Measurements from ENCODE around the gene CMTM4. TPM values are rescaled to one million over a fixed set of nuclear protein-coding genes. Genes with fewer than 3 reads are reported as not detected.

Gene CMTM4
- total and polyA plus RNA-seq, 2 of the 8 experiments (the other 6 are each of a cell fraction or from before 2014, with no cell fraction given), result 35.3 to 51.7 TPM

DNA sequence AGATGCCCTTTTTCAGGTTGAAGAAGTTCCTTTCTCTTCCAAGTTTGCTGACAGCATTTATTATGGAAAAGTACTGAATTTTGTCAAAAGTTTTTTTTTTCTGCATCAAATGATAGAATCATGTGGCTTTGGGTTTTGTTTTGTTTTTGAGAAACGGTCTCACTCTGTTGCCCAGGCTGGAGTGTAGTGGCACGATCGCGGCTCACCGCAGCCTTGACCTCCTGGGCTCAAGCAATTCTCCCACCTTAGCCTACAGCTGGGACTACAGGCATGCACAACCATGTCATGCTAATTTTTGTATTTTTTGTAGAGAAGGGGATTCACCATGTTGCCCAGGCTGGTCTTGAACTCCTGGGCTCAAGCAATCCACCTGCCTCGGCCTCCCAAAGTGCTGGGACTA, 7.3 kb downstream of the CMTM4 start:
- ChIA-PET POLR2A (ENCODE audit: partially characterized antibody) (interaction anchor here (0.6 kb wide), 1 partner anchor 24 kb away, joined by 4 read pairs; no protein-coding TSS in a partner anchor), CTCF (ENCODE audit: partially characterized antibody) (interaction anchor here (1.5 kb wide), 1 partner anchor 31 kb away, joined by 3 read pairs; no protein-coding TSS in a partner anchor)
- Histone ChIP-seq H3K14ac (ENCODE audit: insufficient read length) (no peak overlapping the region), H3K18ac (ENCODE audit: extremely low read depth, low read length) (no peak overlapping the region), H4K91ac (replicated peaks; ENCODE audit: insufficient read length, low read length) (no peak overlapping the region), H3K56ac (replicated peaks; ENCODE audit: insufficient read length, low read depth, low read length) (no peak overlapping the region), H2BK5ac (ENCODE audit: low read depth, low read length) (no peak overlapping the region), H3K4me1 (replicated peaks in 1 of 4; ENCODE audit: control insufficient read depth in 3 of 4, insufficient read depth in 4 of 4, low read length in 3 of 4) (peaks cover 0 to 13% (median 3%) of the 10 kb centered on the region in 4 experiments; a peak in 5 of 7 replicates), H3K27ac (ENCODE audit: low read depth, low read length) (no peak overlapping the region), H3K23ac (ENCODE audit: insufficient read length) (no peak overlapping the region), H3K79me1 (ENCODE audit: low read depth, low read length) (peaks cover 11% of the 10 kb centered on the region), H2BK120ac (replicated peaks; ENCODE audit: low read depth, low read length) (no peak overlapping the region), H3K27me3 (replicated peaks in 1 of 4; ENCODE audit: control insufficient read depth in 3 of 4, extremely low read depth in 1 of 4, insufficient read depth in 3 of 4, low read length in 3 of 4) (no peaks in the 10 kb centered on the region), H3K36me3 (ENCODE audit: control insufficient read depth in 2 of 4, insufficient read depth in 4 of 4, low read length in 3 of 4) (no peaks in the 10 kb centered on the region), H4K5ac (ENCODE audit: insufficient read length, low read depth, low read length) (no peak overlapping the region), H3K4ac (replicated peaks; ENCODE audit: insufficient read length, low read depth, low read length) (no peak overlapping the region), H2BK15ac (ENCODE audit: low read length) (no peak overlapping the region), H3K9ac (replicated peaks in 1 of 4; ENCODE audit: extremely low read depth in 1 of 4, low read depth in 3 of 4, low read length in 3 of 4) (no peak overlapping the region; a peak in 1 of 7 replicates), H2AFZ (ENCODE audit: low read length) (no peak overlapping the region), H4K8ac (ENCODE audit: extremely low read depth, insufficient read depth, low read length) (no peak overlapping the region), H2AK5ac (ENCODE audit: low read depth, low read length) (no peak overlapping the region), H3K23me2 (ENCODE audit: low read depth, low read length) (no peaks in the 10 kb centered on the region; the same call in 1 of the 2 replicates), H2BK12ac (ENCODE audit: low read depth, low read length) (no peak overlapping the region), H3K4me2 (ENCODE audit: insufficient read depth in 1 of 2, low read depth in 2 of 2, low read length in 2 of 2) (no peak overlapping the region), H3K9me3 (ENCODE audit: insufficient read depth in 2 of 2, low read depth in 1 of 2, low read length in 1 of 2) (no peaks in the 10 kb centered on the region), H4K20me1 (replicated peaks in 1 of 2; ENCODE audit: control insufficient read depth in 1 of 2, insufficient read depth in 2 of 2, low read length in 2 of 2) (peaks cover 0 to 9% of the 10 kb centered on the region in 2 experiments), H3K79me2 (ENCODE audit: control insufficient read depth in 1 of 2, insufficient read depth in 2 of 2, low read length in 2 of 2) (peaks cover 0 to 61% of the 10 kb centered on the region in 2 experiments; a peak in 2 of 4 replicates), H2BK20ac (ENCODE audit: low read length) (no peak overlapping the region), H3K4me3 (ENCODE audit: extremely low read depth in 1 of 4, insufficient read depth in 2 of 4, low read depth in 3 of 4, low read length in 4 of 4) (no peak overlapping the region)
- no peak for FAIRE-seq
- TF ChIP-seq CTBP2 (IDR thresholded peaks at IDR 0.05; ENCODE audit: borderline replicate concordance, insufficient read depth, insufficient read length, low read length) (no peak), JUN (IDR thresholded peaks at IDR 0.05; ENCODE audit: low read depth, low read length) (no peak), PHF8 (conservative IDR thresholded peaks at IDR 0.05; ENCODE audit: low read depth, low read length) (no peak), RAD21 (IDR thresholded peaks at IDR 0.05 in 1 of 2, conservative IDR thresholded peaks at IDR 0.05 in 1 of 2; ENCODE audit: low read depth in 2 of 2, low read length in 2 of 2) (no peak), YY1 (IDR thresholded peaks at IDR 0.05; ENCODE audit: low read depth, low read length) (no peak)
- TF ChIP-seq, protein P1, sequence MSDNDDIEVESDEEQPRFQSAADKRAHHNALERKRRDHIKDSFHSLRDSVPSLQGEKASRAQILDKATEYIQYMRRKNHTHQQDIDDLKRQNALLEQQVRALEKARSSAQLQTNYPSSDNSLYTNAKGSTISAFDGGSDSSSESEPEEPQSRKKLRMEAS (IDR thresholded peaks at IDR 0.05), result no peak
- DNase-seq (ENCODE audit: low read depth in 1 of 2, low spot score in 2 of 2), result no peak
- 91% methylated on average over 6 of the region's 6 CpGs; no CpG with 5 or more reads in 1 of the 2 experiments for WGBS, 2 experiments (ENCODE audit: extremely low coverage in 1 of 2, insufficient coverage in 1 of 2, insufficient read length in 1 of 2, insufficient replicate concordance in 2 of 2, low coverage in 1 of 2, low lambda C conversion rate in 2 of 2, missing lambda C conversion rate in 1 of 2)

Measured in H1 (cell line).